GM12874 (cell line): ENCODE measurements around the gene ZBTB24.

Experiments
- TF ChIP-seq, protein P1 (sequence below): IDR thresholded peaks from 2 replicates; pipeline ENCODE4 v1.5.1; 2011; ENCODE audit warnings: low read depth, mild to moderate bottlenecking, control low read depth, low read length, moderate library complexity; ENCODE audit not compliant: insufficient read depth

ZBTB24 gene

GRCh38 chr6:109447087-109447486 lies 35.9 kb downstream of the ZBTB24 start:
- TF ChIP-seq, protein P1, sequence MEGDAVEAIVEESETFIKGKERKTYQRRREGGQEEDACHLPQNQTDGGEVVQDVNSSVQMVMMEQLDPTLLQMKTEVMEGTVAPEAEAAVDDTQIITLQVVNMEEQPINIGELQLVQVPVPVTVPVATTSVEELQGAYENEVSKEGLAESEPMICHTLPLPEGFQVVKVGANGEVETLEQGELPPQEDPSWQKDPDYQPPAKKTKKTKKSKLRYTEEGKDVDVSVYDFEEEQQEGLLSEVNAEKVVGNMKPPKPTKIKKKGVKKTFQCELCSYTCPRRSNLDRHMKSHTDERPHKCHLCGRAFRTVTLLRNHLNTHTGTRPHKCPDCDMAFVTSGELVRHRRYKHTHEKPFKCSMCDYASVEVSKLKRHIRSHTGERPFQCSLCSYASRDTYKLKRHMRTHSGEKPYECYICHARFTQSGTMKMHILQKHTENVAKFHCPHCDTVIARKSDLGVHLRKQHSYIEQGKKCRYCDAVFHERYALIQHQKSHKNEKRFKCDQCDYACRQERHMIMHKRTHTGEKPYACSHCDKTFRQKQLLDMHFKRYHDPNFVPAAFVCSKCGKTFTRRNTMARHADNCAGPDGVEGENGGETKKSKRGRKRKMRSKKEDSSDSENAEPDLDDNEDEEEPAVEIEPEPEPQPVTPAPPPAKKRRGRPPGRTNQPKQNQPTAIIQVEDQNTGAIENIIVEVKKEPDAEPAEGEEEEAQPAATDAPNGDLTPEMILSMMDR = no peak

- TF ChIP-seq, protein P1 = no peak
Measured at GRCh38 chr6:109446541-109446940, 36.5 kb downstream of the ZBTB24 start.

DNA sequence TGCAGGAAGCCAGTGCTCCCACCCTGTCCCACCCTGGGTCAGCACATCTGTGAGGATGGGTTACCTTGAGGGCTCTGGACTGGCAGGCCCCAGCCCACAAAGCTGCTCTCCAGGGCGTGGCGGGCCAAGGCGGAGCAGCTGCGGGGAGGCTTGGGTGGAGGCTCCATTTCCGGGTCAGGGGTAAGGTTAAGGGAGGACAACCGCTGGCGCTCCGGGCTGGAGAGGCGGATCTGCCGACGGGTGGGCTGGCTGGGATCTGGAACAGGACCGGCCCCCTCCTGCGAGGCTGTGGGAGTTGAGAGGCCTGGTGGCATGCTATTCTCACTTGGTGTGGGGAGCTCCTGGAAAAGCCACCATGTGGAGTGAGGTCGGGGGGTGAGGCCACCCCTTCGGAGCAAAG lies 36.9 kb downstream of the ZBTB24 start:
- TF ChIP-seq, protein P1 = no peak

- TF ChIP-seq, protein P1 = no peak
Measured at GRCh38 chr6:109445382-109445781, 37.6 kb downstream of the ZBTB24 start.

DNA sequence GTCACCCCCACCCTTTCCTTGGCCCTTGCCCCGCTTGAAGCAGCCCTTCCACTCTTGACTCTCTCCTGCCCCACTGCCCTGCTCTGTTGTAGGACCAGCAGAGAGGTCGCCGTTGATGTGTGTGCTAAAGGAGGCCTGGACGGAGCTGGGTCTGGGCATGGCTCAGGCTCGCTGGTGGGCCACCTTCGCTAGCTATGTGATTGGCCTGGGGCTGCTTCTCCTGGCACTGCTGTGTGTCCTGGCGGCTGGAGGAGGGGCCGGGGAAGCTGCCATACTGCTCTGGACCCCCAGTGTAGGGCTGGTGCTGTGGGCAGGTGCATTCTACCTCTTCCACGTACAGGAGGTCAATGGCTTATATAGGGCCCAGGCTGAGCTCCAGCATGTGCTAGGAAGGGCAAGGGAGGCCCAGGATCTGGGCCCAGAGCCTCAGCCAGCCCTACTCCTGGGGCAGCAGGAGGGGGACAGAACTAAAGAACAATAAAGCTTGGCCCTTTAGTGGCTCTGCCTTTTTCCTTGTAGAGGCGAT lies 39.5 kb downstream of the ZBTB24 start:
- TF ChIP-seq, protein P1 = no peak

- TF ChIP-seq, protein P1 = no peak
Measured at GRCh38 chr6:109442393-109442924, 40.6 kb downstream of the ZBTB24 start.

DNA sequence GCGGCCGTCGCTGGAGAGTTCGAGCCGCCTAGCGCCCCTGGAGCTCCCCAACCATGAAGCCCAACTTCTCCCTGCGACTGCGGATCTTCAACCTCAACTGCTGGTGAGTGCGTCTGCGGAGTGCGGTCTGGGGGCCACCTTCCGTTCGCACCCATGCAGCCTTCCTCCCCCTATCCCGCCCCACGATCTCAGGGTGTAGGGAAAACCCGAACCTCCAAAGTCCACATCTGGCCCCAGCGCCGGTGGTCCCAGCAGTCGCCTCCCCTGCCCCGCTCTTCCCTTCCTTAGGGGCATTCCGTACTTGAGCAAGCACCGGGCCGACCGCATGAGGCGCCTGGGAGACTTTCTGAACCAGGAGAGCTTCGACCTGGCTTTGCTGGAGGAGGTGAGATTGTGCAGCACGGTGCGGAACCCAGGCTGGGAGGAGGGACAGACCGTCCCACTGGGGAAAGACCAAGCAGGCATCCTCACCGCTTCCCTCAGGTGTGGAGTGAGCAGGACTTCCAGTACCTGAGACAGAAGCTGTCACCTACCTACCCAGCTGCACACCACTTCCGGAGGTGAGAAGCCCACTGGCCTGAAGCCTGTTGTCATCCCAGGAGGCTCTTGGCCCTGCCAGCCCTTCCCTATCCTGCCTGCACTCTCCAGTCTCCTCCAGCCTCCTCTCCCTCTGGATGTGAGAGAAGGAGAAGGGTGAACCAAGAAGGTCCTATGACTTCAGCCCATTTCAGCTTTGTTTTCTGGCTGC lies 41.8 kb downstream of the ZBTB24 start:
- TF ChIP-seq, protein P1 = peak; percentile 32; the same call in 1 of the 2 replicates
